Tibial nerve (tissue), 4 donors: Measurements from ENCODE around the gene B3GALT5.
"Not testable (repeated sequence)": the region's sequence is repeated elsewhere in the genome, so short reads cannot be mapped to it uniquely, and the experiment has no call there.

Experiments used
- EP300 ChIP-seq, 2 donors: sonication (generic); formaldehyde crosslinking; IDR thresholded peaks; one replicate each; pipeline ENCODE4 v1.6.1; 2017; ENCODE audit warnings: antibody characterized with exemption in 2 of 2, mild to moderate bottlenecking in 1 of 2
- POLR2A ChIP-seq, 2 donors: fragments of 450-650 bp; IDR thresholded peaks; one replicate each; pipeline ENCODE4 v1.6.1; 2017; ENCODE audit warnings: antibody characterized with exemption in 2 of 2, mild to moderate bottlenecking in 2 of 2, moderate library complexity in 2 of 2
- TF ChIP-seq, protein P1 (sequence below), 5 experiments: fragments of 200-600 bp in 3 of 5; fragments of 450-650 bp in 2 of 5; sonication (generic) in 3 of 5; IDR thresholded peaks; one replicate each; pipeline ENCODE4 v1.5.1; 2016 to 2019; ENCODE audit warnings: antibody characterized with exemption in 5 of 5, mild to moderate bottlenecking in 3 of 5, moderate library complexity in 2 of 5

DNA sequence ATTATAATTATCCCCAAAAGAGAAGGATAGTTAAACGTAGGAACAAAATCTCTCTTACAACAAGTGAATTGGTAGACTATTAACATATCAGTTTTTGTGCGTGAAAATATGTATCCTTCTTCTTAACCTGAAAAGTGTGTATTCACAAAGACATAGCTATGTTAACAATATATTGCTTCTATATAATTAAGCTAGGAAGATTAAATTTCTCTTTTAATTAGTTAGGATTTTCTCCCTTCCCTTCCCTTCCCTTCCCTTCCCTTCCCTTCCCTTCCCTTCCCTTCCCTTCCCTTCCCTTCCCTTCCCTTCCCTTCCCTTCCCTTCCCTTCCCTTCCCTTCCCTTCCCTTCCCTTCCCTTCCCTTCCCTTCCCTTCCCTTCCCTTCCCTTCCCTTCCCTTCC is 29.2 kb upstream of the B3GALT5 start:
- TF ChIP-seq POLR2A, EP300 (IDR thresholded peaks at IDR 0.05): not testable (repeated sequence)
- TF ChIP-seq, protein P1, sequence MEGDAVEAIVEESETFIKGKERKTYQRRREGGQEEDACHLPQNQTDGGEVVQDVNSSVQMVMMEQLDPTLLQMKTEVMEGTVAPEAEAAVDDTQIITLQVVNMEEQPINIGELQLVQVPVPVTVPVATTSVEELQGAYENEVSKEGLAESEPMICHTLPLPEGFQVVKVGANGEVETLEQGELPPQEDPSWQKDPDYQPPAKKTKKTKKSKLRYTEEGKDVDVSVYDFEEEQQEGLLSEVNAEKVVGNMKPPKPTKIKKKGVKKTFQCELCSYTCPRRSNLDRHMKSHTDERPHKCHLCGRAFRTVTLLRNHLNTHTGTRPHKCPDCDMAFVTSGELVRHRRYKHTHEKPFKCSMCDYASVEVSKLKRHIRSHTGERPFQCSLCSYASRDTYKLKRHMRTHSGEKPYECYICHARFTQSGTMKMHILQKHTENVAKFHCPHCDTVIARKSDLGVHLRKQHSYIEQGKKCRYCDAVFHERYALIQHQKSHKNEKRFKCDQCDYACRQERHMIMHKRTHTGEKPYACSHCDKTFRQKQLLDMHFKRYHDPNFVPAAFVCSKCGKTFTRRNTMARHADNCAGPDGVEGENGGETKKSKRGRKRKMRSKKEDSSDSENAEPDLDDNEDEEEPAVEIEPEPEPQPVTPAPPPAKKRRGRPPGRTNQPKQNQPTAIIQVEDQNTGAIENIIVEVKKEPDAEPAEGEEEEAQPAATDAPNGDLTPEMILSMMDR (IDR thresholded peaks at IDR 0.05): not testable (repeated sequence)
